Mucosa of gallbladder (tissue), 1 donor: ENCODE results near the gene UPP1. TPM values are rescaled to one million over a fixed set of nuclear protein-coding genes. Genes with fewer than 3 reads are reported as not detected.

ENCODE experiments used
- DNase-seq: peaks from one replicate; pipeline ENCODE4 v3.0.0-alpha.2; 2020; ENCODE audit warnings: low spot score
- total RNA-seq: library from RNA; stranded (reverse); gene quantifications from one replicate; pipeline ENCODE4 v1.2.1, GENCODE V29; 2021
- donor health status: DM: no; HTN: no; CAD: no.

UPP1 gene
- total RNA-seq, 1 donor from 2014 or later = 16.8 TPM

DNA sequence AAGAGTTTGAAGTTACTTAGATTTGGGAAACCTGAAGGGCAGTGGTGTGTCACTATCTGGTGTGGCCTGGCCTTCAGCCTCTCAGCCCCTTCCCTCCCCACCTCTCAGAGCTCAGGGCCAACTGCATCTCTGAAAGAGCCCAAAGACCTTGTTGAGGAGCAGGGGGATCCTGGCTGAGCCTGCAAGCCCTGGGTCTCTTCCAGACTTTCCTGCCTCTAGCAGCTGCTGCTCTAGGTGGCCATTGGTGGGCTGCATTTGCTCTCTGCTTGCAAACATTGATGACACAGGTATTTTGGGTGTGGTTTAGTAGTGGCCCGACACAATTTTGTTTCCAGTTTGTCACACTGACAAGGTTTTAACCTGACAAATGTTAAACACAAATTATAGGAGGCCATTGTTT lies 3.1 kb upstream of the UPP1 start:
- DNase-seq = no peak

DNA sequence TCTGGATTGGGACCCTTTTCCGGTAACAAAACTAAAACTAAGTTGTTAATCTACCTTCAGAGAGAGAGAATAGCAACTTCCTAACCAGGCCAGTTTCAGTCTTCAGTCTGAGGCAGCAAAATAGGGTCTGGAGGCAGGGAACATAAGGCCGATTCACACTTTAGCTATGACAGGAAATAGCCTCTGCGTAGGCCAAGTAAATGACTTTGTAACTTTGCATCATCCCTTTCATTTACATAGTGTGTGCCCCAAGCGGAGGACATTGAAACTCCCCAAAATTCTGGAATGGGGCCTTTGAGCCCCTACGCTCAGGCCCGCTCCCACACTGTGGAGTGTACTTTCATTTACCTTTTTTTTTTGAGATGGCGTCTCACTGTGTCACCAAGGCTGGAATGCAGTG lies 1.7 kb upstream of the UPP1 start:
- DNase-seq = no peak

DNA sequence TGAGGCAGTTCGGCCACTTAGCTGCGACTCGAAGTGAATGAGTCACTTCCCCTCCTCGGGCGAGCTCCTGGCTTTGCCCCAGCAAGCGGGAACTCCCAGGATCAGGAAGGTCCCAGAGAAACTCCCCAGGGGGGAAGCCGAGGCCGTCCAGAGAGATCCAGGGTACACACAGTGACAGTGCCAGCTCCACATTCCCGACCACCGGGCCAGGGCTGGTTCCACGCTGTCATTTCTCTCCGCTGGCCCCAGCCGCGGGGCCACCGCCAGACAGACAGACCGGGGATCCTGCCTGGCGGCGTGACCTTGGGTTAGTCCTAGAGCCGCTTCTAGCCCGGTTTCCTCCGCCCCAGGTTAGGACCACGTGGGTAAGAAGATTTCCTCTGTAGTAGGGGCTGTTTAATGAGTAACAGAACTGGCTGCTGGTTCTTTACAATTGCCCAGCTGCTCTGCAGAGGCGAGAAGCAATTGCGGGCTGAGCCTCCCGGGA lies 463 bp upstream of the UPP1 start:
- peak; percentile 93 for DNase-seq

DNA sequence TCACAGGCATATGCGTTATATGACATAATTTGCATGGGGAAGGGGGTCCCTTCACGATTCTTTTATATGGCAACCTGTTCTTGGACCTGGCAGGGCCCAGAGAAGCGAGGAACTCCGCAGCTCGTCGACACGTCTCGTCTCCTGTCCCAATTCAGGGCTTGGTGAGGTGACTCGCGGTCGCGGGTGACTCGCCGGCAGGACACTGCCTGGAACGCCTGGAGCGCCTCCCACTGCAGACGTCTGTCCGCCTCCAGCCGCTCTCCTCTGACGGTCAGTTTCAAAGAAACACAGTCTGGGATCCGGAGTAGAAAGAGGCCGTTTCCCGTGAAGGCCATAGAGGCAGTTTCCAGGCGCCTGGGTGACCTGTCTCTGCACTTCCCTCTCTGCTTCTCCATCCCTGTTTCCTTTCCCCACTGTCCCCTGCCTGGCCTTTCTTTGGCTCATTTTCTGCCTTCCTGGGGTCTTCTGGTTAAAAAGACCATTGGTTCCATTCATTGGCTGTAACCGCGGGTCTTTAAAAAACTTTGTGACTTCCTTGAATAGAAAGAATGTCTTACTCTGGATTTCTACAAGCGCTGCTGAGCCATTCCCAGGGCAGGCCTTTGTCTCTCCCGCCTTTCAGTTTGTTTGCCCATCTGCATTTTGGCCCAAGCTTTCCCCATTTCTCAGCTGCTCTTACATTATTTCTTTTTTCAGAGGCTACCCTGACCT lies 1.2 kb downstream of the UPP1 start:
- DNase-seq = peak; percentile 47

DNA sequence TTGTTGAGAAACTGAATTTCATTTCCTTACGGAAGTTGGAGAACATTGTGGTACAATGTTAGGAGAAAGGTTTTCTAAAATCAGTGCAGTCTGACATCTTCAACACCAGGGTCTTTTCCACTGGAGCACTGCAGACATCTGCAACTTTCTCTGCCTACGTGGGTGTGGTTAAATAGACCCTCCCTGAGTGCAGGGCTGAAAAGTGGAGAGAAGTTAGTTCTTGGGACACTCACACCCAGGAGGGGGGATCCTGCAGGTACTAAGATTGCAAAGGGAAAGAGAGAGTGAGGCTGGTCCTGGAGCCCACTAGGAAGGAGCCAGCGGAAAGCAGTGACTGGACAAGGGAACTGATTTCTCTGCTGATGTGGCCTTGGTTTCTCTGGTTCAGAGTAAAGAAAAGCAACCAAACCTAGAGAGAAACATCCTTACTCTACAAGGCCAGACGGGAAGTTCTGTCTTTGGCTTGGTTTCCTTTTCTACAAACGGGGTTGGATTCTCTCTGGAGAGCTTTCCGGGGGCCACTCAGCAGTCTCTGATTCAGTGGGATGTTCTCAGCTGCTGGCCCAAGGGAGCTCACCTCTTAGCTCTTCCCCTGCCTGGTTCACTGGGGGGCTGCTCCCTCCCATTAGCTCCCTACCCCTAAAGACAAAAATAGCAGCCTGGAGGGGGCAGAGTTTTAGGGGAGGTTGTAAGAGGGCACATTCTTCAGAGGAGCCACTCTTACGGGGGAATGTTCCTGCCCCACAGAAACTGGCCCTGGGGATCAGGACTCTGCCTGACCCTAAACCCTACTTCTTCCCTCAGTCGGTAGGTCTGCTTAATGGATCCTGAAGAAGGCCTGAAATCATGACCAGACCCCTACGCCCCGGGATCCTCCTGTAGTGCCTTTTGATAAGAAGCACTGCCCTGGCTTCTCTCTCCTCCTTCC lies 2.7 kb downstream of the UPP1 start:
- DNase-seq = no peak

DNA sequence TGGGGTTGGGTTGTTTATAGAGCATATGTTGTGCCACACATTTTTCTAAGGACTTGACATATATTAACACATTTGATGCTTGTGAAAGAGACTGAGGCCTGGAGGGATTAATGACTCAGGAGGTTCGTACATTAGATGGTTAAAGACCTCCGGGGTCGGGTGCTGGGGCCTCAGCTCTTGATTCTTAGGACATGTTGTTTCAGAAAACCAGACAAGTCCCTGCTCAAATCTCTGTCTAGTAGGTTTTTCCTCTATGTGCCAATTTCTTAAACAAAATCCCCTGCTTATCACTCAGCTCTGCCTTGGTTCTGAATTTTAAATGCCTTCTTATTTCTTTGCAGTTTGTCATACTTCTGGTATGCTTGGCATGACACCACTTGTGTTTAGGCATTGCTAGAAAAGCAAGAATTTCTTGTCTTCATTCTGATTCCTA lies 5.8 kb downstream of the UPP1 start:
- DNase-seq = no peak

DNA sequence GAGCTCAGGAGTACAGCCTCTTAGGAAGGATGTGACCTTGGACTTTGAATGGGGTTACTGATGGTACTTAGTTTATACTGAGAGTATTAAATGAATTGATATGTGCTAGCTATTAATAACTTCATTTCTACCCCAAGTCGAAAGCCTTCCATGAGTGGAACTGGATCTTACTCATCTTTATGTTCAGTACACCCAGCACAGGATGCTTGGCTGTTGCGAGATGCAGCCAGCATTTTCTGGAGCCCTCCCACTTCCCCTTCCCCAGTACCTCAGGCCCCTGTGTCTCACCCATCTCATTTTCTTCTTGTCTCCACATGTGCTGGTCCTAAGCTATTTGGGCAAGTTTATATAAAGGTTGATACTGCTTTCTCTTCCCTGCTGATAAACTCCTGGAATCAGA lies 7.2 kb downstream of the UPP1 start:
- no peak for DNase-seq

DNA sequence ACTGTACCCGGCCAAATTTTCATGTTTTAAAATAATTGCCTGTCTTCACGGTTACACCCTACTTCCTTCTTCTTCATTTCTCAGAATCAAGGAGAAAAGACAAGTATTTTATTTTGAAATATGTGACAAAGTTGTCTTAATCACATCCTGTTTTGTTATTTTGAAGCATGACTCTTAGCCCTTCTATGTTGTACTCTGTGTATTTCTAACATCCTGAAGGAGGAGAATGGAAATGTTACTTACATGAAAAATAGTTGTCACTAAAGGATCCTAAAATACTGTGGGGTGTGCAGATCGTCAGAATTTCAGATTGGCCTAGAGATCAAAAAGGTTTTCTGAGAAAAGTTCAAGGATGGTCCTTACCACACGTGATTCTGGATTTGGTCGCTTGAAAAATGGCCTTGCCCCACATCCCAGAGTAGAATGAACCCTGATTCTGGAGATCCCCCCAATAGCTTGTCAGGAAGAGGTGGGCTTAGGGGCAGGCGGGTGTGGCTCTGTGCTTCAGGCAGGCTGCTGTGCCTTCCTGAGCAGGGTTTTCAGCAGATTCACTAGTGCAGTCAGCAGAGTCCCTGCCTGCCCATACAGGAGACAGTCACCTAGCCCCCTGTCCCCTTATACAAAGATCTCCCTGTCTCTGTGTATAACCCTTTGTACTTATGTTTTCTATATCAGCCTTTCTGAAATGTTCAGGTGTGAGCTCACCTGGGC lies 8.6 kb downstream of the UPP1 start:
- DNase-seq = no peak

DNA sequence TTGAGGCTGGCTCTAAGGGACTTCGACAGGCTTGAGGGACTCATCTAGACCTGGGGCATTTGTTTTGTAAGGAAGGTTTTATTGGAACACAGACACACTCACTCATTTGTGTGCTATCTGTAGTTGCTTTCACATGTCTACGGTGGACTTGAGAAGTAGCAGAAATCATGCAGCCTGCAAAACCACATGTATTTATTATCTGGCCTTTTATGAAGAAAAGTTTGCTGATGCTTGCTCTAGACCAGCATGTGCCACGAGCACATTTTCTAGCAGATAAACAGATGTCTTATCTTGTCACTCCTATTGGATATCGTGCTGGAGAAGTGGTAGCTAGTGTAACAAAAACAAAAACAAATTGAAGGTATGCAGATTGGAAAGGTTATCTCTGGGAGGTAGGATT lies 9.8 kb downstream of the UPP1 start:
- DNase-seq = no peak

DNA sequence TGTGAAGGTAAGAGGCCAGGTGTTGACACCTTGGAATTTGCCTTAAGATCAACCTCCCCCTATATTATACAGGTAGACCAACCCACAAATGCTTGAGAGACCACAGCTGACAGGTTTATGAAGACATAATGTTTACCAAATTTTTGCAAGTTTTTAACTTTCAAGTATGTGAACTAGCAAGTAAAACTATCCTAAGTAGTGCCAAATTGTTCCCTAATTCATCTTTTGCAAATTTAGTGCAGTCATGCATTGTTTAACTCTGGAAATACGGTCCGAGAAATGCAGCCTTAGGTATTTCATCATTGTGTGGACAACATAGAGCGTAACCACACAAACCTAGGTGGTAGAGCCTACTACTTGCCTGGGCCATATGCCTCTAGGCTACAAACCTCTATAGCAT lies 10.7 kb downstream of the UPP1 start:
- no peak for DNase-seq

DNA sequence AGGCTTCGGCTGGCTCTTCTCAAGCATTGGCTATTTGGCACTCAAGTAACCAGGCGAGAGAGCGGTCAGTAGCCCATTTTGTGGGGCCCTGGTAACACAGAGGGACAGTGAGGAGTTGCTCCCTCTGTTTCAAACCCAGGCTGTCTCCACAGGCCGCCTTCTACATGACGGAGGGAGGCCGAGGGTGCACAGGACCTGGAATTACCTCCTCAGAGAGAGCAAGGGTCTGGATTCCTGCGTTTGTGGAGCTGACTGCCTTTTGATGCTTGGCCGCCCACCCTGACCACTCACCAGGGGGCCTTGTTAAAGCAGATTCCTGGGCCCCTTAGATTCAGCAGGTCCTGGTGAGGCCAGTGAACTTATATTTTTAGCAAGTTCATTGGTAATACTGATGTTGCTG lies 12.3 kb downstream of the UPP1 start:
- DNase-seq = no peak

DNA sequence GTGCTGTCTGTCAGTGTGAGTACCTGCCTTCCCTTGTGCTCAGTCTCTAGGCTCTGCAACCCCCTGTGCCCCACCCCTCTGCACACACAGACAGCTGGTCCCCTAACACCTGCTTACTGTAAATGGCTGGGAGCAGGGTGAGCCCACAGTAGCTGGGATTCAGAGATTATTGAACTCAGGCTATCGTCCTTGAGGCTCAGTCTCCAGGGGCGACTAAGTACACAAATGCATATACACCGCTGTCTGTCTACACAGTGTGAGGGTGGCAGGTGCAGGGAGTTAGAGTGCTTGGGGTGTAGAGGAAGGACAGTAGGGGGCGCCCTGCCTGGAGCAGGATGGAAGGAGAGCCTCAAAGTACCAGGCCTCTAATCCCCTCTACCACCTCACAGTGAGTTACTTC lies 12.9 kb downstream of the UPP1 start:
- peak; percentile 7 for DNase-seq

DNA sequence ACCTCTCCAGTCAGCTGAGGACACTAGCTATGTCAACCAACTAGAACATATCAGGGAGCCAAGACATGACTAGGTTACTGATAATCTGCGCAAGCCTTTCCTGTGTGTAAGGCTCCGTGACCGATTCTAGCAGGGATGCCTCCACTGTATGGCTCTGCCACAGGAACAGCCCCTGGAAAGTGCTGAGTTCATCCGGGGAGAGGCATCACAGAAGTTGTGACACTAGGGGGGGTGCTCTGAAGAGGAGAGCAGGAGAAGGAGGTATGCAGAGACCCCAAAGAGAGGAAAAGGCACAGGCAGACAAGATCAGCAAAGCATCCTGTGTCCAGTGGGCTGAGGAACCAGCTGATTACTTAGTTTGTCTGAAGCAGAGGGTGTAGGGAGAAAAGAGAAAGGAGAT lies 13.5 kb downstream of the UPP1 start:
- DNase-seq = peak; percentile 2

DNA sequence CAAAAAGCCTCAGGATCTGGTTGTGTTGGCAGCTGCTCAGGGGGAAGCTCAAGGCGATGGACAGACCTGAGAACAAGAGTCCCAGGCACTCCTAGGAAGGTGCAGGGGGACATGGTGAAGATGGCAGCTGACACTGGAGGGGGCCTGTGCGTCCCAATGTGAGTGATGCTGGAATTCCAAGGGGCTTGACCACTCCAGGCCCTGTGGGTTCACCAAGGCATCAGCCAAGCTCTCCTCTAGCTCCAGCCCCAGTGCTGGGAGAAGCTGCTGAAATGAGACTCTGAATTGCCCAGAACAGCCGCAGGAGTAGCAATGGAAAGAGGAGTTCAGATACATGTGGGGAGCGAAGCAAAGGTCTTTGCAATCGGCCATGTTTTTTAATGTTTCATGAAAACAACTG lies 16.0 kb downstream of the UPP1 start:
- peak; percentile 3 for DNase-seq

DNA sequence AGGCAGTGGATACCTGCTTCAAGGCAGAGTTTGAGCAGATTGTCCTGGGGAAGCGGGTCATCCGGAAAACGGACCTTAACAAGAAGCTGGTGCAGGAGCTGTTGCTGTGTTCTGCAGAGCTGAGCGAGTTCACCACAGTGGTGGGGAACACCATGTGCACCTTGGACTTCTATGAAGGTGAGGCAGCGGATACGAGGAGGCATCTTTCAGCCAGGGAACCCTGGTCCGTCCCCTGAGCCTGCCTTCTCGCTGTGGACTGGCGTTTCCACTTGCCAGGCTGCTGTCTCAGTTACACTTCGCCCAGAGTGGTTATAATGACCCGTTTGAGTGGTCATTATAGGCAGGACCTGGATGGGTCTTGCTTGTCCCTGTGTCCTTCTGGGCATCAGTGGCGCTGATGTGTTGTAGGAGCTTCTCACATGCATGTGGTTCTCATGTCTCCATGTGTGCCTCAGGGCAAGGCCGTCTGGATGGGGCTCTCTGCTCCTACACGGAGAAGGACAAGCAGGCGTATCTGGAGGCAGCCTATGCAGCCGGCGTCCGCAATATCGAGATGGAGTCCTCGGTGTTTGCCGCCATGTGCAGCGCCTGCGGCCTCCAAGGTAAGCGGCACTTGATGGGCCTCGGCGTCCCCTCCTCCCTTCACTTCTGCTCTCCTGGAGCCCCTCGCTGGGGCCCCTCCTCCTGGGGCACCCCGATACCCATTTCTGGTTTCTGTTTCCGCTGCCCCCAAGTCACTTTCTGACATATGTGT lies 18.0 kb downstream of the UPP1 start:
- peak; percentile 9 for DNase-seq

DNA sequence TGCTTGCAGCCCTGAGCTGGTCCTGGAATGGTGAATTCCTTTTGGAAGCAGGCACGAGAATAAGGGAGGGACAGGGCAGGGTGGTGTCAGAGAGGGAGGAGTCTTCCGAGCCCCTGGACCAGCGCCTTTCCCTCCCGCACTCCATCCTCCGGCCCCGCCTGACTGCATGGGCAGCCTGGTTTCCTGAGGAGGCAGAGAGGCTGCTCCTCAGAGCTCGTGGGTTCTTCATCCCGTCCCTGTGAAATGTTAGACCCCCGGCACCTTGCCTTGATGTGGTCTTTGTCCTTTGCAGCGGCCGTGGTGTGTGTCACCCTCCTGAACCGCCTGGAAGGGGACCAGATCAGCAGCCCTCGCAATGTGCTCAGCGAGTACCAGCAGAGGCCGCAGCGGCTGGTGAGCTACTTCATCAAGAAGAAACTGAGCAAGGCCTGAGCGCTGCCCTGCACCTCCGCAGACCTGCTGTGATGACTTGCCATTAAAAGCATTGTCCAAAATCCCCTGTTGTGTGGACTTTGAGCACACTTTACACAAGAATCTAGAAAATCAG lies 18.9 kb downstream of the UPP1 start:
- DNase-seq = peak; percentile 5

DNA sequence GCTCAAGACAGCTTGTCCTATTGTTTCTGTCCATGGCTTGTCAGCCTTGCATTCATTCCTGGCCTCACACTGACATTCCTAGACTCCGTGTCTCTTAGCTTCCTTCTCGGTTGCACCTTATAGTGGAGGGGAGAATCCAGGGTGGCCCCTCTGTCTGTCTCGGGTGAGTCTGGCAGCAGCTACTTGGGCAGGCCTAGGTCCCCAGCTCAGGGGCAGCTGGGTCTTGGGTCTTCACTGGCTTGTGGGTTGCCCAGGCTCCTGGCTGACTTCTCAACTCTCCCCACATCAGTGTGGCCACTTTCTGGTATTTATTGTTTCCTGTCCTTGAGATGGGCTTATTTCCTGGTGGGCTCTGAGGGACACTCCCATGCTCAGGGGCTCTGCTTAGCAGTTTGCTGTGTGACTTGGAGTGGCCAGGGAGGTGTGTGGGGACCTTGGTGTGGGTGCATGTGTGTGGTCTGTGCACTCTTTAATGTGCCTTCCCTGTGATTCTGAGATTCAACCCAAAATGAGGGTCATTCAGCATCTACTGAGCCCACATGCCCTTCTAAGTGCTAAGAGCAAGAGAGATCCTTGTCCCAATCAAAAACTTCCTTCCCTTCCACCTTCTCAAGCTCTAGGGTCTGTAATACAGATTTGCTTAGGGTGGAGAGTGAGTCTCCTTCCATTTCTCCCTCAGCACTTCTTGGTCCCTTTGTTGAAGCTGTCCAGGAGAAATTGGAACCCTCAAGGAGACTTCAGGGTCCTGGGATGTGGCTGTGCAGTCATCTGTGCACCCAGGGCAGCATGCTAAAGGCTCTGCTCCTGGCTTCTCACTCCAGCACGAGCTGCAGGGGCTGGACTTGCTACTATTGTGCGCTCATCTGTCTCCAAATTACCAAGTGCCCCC lies 20.1 kb downstream of the UPP1 start:
- no peak for DNase-seq

DNA sequence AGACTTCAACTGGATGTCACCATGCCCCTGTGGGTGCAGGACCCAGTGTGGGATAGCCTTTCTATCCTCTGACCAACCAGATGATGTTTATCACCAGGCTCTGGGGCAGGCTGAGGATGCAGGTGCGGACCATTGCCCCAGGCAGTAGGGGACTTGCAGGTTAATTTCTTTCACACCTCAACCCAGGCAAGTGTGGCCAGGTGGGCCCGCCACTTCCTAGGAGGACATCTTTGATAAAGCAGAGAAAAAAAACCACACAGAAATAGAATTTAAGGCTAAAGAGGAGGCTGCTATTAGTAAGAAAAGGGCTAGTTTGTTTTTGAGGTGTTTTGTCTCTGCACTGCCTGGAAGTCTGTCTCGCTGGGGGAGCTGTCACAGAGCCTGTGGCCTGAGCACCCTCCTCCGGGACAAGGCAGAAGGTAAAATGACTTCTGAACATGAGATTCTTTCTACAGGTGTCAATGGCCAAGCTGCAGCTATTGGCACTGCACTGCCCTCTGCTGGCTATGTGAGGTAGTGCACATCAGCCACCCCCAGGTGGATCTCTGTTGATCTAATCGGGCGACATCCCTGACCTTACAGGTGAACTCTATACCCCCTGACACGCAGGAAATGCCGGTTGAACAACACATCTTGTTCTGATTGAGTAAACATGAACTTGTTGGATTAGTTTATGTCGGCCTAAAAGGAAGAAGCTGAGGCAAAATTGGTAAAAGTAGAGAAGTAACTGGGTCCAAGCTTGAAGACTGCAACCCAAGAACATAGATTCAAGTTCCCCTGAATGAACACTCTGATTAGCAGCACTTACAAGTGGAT lies 21.0 kb downstream of the UPP1 start:
- DNase-seq = peak; percentile 85

DNA sequence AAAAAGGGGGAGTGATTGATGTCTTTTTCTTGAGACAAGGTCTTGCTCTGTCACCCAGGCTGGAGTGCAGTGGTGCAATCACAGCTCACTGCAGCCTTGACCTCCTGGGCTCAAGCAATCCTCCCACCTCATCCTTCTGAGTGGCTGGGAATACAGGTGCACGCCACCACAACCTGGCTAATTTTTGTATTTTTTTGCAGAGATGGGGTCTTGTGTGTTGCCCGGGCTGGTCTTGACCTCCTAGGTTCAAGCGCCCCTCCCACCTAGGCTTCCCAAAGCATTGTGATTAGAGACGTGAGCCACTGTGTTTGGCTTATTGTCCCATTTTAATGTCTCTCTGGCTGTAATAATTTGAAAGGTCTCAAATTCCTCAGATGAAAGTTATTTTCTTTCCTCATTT lies 21.8 kb downstream of the UPP1 start:
- DNase-seq = no peak
